Measurements from ENCODE around the gene ELF2.

DNA sequence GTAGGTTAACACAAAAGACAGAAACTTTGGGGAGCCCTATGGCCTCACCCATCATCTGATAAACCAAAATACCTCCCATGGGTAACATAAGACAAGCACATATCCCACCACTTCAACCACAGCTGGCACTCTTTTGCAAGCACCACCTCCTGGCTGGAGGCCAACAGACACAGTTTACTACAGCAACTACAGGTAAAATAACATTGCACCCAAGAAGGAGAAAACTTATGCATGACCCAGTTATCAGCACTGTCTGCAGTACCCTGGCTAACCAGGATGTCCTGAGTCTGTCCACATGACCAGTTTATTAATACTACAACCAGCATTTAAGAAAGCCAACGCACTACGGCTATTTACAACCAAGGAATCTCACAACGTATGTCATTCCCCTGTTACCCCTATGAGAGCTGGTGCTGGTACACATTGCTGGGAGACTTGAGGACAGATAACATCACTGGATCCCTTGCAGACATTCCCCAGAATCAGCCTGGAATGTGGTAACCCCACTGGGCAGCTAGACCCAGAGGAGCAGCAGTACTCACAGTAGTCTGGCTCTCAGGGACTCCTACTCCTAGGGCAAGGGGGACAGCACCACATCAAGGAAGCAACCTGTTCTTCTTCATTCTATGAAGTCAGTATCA, 32.0 kb downstream of the ELF2 start:
- TF ChIP-seq POLR2A (IDR thresholded peaks at IDR 0.05) (no peak), POLR2AphosphoS5 (IDR thresholded peaks at IDR 0.05) (no peak), EP300 (IDR thresholded peaks at IDR 0.05) (no peak)
- TF ChIP-seq, protein P1, sequence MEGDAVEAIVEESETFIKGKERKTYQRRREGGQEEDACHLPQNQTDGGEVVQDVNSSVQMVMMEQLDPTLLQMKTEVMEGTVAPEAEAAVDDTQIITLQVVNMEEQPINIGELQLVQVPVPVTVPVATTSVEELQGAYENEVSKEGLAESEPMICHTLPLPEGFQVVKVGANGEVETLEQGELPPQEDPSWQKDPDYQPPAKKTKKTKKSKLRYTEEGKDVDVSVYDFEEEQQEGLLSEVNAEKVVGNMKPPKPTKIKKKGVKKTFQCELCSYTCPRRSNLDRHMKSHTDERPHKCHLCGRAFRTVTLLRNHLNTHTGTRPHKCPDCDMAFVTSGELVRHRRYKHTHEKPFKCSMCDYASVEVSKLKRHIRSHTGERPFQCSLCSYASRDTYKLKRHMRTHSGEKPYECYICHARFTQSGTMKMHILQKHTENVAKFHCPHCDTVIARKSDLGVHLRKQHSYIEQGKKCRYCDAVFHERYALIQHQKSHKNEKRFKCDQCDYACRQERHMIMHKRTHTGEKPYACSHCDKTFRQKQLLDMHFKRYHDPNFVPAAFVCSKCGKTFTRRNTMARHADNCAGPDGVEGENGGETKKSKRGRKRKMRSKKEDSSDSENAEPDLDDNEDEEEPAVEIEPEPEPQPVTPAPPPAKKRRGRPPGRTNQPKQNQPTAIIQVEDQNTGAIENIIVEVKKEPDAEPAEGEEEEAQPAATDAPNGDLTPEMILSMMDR (IDR thresholded peaks at IDR 0.05) = no peak
